Fibroblast of skin of abdomen (primary cell): ENCODE measurements around the gene CDK13. TPM values are rescaled to one million over a fixed set of nuclear protein-coding genes. Genes with fewer than 3 reads are reported as not detected.
"Not testable (repeated sequence)": the region's sequence is repeated elsewhere in the genome, so short reads cannot be mapped to it uniquely, and the experiment has no call there.

ENCODE experiments used
- DNase-seq: peaks from one replicate; pipeline ENCODE4 v3.0.0-alpha.2; 2013
- polyA plus RNA-seq, 2 experiments: library from polyadenylated mRNA; unstranded; fragments of 120-200 nt; gene quantifications; one replicate each; pipeline ENCODE4 v1.2.1, GENCODE V29; 2013; ENCODE audit not compliant: insufficient read length in 2 of 2

The CDK13 gene
- 31.8 TPM for polyA plus RNA-seq (2013, experiment 1 of 2; ENCODE audit: insufficient read length)
- 30.1 TPM for polyA plus RNA-seq (2013, experiment 2 of 2; ENCODE audit: insufficient read length)

DNA sequence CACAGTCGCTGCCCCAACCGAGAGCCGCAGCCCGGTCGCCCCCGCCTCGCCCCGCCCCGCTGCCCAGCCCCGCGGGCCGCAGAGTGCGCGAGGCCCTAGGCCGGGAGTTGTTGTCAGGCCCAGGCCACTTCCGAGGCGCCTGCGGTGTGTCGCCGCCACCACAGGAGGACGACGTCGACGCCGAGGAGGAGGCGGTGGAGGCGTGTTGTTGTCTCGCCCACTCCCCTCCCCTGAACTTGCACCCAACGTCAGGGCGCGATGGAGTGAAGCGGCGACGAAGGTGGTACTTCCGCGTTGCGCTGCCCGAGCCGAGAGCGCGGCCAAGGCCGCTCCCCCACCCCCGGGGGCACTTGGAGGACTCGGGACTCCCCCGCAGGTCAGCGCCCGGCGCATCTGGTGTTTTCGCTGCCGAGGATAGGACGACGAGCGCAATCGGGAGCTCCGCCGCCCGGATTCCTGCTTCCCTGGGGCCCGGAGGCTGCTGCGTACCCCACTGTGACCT lies at the start of gene CDK13:
TSS of gene CDK13 (plus strand) at position 286 of the 502 bp plus-strand sequence. CDS start 386 bp downstream, outside the sequence.
- DNase-seq, result peak; percentile 74

DNA sequence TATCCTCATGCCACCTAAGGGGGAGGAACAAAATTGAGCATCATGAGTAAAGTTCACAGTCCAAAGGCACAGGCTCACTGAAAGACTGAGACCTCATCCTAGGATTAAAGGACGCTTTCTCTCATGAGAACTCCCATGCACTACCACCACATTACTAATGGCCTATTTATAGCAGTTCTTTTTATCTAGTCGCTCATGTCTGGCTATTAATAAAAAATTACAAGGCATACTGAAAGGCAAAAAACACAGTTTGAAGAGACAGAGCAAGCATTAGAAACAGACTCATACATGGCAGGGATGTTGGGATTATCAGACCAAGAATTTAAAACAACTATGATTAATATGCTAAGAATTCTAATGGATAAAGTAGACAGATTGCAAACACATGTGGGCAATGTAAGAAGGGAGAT lies 46.0 kb upstream of the CDK13 start:
- DNase-seq, result peak; percentile 66

DNA sequence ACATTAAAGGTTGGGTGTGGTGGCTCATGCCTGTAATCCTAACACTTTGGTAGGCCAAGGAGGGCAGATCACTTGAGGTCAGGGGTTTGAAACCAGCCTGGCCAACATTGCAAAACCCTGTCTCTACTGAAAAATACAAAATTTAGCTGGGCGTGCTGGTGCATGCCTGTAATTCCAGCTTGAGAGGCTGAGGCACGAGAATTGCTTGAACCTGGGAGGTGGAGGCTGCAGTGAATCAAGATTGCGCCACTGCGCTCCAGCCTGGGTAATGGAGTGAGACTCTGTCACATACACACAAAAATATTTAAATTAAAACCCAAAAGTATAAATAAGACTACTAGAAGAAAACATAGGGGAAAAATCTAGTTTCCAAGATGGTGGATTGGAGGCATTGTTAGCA lies 41.9 kb upstream of the CDK13 start:
- no peak for DNase-seq

DNA sequence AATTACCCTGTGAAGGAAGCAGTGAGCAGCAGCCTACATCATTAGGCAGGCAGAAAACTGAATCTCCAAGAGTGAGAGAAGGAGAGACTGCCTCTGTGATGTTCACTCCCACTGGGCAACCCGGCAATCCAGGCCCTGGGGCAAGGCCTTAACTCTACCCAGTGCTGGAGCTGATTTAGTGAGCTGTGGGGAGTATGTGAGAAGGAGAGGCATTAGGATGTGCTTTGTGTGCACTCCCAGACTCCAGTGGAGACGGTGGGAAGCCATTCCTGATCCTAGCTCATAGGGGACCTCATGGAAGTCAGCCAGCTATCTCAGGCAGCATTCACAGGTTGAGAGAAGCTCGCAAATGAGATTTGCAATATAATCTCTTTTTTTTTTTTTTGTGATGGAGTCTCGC lies 41.1 kb upstream of the CDK13 start:
- no peak for DNase-seq

DNA sequence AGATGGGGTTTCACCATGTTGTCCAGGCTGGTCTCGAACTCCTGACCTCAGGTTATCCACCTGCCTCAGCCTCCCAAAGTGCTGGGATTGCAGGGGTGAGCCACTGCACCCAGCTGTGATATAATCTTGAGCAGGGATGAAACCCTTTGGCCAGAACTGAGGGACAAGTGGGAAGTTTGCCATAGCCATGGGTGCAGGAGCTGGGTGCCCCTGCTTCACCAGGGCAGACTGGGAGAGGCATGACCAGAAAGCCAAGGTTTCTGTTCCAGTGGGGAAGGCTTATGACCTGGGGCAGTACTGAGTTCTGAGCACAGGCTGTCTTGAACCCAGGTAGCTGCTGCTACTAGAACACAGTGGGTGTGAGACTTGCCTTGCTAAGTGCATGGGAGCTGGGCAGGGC lies 40.5 kb upstream of the CDK13 start:
- no peak for DNase-seq

DNA sequence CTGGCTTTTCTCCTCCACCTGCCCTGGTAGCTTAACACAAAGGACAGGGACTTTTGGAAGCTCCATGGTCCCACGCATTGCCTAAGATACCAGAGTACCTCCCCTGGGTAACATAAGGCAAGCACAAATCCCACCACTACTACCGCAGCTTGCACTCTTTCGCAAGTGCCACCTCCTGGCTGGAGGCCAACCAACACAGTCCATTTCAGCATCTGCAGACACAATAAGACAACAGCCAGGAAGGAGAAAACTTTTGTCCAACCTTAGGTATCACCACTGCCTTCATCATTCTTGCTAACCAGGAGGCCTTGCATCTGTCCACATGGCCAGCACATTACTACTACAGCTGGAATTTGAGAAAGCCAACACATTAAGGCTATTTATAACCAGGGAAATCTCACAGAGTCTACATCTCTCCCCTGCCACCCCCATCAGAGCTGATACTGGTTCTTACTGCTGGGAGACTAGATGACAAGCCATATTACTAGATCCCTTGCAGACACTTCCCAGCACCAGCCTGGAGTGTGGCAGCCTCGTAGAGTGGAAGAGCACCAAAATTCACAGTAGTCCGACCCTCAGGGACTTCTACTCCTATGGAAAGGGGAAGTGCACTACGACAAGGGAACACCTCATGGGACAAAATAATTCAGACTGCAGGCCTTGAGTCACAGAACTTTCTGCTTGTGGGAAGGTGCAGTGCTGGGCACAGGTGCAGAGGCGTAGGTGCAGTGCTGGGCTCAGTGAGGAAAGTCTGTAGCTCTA lies 39.8 kb upstream of the CDK13 start:
- peak; percentile 36 for DNase-seq

DNA sequence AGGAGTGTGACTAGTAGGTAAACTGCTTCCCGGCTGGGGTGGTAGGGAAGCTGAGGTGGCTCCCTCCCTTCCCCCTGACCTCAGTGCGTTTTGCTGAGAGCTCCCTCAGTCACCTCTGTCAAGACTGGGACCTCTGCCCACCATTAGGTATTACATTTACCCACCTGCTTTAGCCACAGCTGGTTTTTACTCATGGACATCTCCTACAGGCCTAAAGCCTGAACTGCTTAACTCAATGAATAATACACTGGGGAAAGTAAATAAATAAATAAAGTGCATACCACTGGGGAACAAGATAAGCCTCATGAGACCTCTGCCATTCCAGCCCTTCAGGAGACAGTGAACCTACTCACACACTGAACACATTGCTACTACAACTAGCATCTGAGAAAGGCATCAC lies 38.9 kb upstream of the CDK13 start:
- DNase-seq, result no peak

DNA sequence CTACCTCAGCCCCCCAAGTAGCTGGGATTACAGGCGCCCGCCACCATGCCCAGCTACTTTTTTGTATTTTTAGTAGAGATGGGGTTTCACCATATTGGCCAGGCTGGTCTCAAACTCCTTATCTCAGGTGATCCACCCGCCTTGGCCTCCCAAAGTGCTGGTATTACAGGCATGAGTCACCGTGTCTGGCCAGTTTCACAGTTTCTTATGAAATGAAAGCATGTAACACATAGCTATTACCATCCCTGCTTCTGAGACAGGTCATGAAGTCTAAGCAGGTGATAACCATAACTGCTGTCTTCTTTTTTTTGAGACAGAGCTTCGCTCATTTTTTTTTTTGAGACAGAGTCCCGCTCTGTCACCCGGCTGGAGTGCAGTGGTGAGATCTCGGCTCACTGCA lies 34.2 kb upstream of the CDK13 start:
- DNase-seq, result not testable (repeated sequence)

DNA sequence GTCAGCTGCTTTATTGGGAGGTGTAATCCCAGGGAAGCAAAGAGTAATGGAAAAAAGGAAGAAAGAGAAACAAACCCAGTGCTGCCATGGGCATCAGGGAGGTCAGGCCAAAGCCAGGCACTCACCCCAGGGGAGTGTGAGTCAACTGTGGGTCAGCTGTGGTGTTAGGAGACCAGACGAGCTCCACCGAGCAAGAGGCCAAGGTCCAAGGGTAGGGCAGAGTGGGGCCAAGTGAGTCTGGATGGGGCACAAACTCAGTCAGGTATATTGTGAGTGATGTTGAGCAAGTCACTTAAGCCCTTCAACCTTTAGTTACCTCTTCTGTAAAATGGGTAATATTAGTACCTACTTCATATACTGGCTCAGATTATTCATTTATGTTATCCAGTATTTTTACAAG lies 30.4 kb upstream of the CDK13 start:
- DNase-seq, result no peak

DNA sequence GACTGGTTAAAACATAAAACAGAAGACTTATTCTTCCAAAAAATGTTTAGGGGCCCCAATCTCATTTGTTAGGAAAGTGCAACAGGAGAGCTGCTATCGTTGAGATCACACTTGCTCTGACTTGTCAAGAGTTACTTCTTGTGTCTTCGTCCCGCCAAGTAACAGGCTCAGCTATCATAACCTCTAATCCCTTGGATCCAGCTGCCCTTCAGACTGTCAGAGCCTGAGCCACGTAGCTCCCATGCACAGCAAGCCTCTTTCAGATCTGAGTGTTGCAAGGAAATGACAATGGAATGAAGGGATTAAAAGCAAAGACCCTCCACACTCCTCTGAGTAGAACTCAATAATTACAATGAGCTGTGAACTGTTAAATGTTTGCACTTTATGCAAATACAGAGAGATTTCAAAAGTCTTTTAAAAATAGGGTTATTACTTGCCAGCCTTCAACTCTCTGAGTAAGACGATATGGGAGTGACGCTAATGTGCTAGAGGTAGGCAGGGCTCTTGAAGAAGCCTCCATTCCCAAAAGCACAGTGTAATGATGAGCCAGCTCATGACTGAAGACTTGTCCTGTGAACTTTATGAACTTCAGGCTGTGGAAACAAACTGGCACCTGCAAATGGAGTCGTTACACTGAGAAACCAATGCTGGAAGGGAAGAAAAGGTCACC lies 28.4 kb upstream of the CDK13 start:
- DNase-seq, result no peak

DNA sequence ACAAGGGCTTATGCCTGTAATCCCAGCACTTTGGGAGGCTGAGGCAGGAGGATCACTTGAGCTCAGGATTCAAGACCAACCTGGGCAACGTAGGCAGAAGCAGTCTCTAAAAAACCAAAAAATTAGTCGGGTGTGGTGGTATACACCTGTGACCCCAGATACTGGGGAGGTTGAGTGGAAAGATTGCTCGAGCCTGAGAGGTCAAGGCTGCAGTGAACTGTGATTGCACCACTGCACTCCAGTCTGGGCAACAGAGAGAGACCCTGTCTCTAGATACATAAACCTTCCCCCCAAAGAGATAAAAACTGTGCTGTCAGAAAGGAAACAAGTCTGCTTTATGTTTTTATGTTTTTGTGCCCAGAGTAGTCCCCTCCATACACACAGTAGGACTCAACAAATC lies 27.5 kb upstream of the CDK13 start:
- no peak for DNase-seq

DNA sequence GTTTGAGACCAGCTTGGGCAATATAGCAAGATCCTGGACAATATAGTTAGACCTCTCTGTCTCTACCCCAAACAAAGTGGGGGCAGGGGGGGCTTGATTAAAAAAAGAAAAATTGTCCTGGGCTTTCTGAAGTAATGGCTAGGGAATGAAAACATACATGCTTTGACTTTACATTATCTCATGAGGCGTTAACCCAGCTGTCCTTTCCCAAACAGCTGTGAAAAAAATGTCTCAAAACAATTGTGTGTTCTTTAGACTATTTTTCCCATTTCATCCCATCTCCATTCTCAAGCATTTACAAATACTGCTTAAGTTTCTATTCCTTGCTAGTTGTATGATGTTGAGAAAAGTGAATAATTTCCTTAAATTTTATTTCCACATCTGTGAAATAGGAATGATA lies 27.0 kb upstream of the CDK13 start:
- no peak for DNase-seq

DNA sequence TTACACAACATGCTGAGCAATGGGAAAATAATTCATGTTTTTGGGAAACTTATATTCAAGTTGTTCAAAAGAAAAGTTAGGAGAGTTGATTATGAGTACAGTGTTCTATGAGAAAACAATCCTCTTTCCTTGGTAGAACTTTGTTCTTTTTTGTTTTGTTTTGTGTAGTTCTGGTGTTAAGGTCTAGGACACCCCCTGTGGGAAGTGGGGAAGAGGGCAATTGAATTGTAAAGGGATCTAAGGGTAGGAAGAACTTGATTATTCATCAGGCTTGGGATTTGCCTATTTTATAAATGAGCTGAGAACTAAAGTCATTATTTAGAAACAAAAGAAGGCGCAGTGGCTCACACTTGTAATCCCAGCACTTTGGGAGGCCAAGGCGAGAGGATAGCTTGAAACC lies 25.9 kb upstream of the CDK13 start:
- no peak for DNase-seq

DNA sequence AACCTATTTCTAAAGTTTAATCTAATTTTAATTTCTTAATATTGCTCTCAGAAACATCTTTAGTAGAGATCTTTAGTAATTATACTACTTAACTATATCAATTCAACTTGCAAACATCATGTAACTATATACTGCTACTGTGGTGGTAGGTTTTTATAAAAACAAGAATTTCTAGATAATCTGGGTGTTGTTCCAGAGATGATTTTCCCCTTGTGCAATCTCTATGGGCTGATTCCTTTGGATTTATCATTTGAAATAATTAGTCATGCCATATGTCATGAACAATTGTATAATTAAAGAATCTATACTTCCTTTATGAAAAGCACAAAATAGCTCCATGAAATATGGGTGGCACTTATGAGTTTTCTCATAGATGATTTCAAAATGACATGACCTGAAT lies 23.9 kb upstream of the CDK13 start:
- DNase-seq, result no peak

DNA sequence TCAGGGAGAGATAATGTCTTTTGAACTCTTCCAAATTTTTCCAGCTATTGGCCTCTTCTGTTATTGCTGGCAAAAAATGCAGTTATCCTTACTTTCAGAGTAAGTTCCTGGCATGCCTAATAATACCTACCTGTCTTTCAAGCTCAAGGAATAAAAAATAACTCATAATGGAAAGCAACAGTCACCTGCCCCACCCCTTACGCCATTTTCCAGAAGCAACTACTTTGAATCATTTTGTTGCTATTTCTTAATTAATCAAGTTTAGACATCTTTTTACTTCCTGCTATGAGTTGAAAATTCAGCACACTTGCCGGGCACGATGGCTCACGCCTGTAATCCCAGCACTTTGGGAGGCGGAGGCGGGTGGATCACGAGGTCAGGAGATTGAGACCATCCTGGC lies 23.0 kb upstream of the CDK13 start:
- no peak for DNase-seq

DNA sequence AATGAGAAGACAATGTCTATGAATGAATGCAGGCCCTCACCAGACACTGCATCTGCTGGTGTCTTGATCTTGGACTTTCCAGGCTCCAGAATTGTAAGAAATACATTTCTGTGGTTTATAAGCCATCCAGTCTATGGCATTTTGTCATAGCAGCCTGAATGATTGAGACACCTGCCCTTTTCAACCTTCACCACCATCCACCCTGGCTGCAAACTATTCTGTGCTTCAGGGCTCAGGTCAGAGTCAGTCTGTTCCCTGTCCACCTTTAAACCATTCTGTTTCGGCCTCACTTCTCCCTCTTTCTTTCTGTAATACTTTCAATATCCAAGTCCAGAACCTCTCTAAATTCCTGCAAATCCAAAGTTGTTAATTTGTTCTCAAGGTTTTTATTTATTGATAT lies 15.9 kb upstream of the CDK13 start:
- DNase-seq, result no peak

DNA sequence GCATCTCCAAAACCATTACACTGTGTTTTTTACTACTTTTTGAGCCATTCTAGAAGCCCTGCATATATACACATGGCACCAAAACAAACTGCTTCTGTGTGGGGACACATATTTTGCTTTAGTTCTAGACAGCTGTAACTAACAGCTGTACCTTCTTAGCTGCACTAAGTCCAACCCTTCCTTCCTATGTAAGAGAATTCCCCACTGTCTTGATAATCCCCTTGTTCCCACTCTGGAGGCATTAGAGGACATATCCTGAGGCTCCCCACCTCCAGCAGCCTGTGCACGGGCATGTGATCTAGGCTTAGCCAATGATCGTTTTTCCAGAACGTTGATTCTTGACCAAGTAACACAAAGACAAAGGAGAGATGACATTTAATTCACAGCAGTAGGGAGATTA lies 13.3 kb upstream of the CDK13 start:
- no peak for DNase-seq

DNA sequence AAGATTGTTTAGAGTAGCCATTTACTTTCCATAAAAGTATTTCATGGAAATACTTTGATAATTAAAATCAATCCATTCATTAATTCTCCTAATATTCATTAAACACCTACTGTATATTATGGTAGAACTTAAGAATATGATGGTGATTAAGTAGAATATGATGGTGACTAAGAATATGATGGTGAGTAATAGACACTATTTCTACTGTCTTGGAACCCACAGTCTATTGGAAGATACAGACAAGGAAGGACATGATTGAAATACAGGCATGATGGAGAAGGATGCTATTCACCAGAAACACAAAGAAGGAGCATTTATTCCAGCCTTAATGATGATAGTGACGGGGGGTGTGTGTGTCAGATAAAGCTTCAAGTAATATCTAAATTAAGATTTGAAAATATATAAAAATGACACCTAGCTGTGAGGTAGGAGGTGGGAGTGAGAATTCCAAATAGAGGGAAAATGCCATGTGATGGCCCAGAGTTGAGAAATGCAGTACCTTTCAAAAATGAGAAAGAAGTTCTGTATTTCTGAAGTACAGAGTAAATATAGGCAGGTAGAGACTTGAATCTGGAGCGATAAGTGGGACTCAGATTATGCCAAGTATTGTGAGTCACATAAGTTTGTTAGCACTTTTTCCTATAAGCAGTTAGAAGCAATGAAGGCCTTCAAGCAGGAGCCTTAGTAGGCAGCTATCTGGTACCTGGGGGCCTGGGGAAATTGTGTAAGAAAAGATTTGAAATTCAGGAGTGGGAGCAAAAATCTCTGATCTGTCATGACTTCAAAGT lies 12.5 kb upstream of the CDK13 start:
- DNase-seq, result no peak

DNA sequence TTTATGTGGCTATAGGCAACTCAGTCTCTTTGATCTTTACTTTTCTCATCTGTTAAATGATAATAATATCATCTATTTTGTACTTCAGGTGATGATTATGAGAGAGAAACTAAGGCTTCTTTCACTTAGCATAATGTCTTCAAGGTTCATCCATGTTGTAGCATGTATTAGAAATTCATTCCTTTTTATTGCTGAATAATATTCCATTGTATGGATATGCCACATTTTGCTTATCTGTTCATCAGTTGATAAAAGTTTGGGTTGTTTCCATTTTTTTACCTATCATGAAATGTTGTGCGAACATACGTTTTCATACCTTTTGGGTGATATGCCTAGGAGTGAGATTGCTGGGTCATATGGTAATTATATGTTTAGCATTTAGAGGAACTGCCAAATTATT lies 7.2 kb upstream of the CDK13 start:
- no peak for DNase-seq

DNA sequence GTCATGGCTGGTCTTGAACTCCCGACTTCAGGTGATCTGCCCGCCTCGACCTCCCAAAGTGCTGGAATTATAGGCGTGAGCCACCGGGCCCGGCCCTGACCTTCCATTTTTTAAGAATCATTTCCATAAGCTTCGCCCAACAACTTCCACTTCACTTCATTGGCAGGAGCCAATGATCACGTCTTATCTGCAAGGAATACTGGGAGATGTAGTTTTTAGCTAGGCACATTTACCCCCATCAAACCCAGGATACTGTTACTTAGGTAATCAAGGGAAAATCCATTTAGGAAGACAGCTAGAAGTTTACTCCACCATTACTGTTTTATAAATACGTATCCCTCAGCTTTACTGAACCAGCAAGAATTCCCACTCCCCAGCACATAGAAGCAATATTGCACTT lies 3.4 kb upstream of the CDK13 start:
- no peak for DNase-seq

DNA sequence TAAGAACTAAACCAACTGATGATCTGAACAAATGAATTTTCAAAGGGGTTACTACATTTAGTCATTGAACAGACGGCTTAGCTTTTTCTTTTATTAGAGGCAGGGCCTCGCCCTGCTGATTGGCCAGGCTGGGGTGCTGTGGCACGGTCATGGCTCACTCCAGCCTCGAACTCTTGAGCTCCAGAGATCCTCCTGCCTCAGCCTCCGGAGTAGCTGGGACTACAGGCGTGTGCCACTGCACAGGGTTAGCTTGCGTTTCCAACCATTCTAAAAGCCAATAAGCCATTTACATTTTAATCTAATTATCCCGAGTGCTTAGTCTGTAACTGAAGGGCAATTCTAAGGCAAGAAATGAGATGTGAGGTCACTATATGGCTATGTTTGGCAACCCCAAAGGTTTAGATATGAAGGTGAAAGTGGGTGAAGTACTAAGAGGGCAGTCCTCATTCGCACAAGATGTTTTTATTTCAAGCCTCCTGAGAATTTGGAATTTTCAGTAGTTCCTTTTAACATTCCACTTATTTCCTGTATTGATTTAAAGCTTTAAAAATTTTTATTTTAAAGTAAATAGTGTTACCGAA lies 1.6 kb upstream of the CDK13 start:
- DNase-seq, result no peak

DNA sequence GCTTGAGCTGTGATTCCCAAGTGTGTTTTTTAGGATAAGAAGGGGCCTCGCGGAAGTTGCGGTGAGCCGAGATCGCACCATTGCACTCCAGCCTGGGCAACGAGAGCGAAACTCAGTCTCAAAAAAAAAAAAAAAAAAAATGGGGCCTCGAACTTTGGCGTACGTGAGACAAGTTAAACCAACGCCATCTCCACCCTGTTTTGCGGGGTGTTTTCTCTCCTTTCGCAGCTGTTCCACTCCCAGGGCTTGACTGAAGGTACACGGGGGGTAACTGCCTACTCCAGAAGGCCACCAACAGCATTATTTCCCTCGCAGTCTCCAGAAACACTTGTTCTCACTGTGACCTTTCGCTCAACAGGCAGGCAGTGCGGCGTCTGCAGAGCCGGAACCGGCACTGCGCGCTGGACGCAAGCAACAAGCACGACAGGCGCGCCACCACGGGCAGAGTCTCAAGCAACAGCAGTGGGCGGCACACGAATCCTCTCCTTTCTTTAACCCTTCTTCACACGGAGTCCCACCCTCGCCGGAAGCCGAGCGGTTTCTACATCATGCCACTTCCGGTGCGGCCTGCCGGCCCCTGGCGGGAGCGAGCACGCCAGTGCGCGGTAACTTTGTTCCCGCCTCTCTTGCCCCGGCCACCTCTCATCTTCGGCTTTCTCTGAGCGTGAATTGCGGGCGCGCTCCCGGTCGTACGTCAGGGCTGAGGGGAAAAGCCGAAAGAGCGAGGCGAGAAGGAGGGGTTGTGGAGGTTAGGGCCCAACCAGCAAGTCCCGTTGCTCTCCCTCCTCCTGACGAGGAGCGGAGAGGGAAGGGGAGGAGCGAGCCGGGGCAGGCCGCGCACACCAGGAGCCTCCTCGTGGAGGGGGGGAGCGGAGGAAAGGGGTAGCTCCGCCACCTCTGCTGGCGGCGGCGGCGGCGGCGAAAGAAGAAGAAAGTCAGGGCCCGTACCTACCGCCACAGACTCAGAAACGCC lies 814 bp upstream of the CDK13 start:
- DNase-seq, result peak; percentile 100
